NCI-H446 treated with DMSO at 0.1 percent for 48 hours (cell line): Measurements from ENCODE around the gene RELCH.

Experiments used
- DNase-seq: peaks from one replicate; lab custom pipeline; 2025; lab: John Stamatoyannopoulos, UW

The RELCH gene

DNA sequence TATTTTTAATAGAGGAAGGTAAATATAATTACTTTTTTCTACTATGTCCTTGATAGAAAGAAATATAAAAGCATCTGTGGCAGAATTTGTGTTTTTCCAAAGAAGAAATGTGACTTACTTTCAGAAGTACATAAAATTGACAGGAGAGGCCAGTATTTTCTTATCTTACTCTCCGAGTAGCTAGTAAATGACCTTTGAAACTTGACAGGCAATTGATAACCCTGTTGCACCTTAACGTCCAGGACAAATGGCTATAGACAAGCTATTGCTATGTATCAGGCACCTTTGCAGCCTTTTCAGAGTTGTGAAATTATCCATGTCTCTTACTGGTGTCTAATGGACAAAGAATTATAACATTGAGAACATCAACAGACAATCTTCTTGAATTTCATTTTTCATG is 75.0 kb downstream of the RELCH start:
- no peak for DNase-seq

DNA sequence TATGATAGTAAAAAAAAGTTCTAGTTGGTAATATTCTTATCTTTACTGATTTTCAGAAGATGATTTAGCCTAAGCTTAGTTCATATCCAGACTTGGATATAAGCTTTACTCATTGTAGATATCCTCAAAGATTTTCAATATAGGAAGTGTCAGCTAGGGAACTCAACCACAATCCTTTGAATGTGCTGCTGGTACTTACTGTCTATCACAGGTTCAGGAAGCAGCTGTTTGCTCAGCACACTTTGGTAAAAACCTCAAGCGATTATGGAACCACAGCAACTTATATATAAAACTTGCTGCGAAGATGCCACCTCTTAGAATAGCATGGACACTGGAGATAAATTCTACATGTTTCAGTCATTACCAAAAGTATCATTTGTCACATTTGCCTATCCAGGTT is 77.9 kb downstream of the RELCH start:
- no peak for DNase-seq

DNA sequence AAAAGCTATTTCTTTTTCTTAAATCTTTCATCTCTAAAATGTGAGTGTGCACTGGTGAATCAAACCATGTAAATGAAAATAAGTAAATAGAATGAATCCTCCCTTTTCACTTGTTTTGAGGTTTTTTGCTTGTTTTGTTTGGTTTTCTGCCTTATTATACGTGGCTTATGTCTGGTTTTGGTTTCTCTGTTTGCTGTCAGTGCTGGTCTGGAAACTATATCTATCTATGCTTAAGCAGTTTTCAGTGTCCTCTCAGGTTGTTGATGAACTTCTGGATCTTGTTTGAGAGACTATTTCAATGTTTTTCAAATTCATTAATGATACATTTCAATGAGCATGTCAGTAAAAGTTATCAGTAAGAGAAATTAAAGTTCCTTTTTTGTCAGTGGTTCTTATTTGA is 90.0 kb downstream of the RELCH start:
- no peak for DNase-seq

DNA sequence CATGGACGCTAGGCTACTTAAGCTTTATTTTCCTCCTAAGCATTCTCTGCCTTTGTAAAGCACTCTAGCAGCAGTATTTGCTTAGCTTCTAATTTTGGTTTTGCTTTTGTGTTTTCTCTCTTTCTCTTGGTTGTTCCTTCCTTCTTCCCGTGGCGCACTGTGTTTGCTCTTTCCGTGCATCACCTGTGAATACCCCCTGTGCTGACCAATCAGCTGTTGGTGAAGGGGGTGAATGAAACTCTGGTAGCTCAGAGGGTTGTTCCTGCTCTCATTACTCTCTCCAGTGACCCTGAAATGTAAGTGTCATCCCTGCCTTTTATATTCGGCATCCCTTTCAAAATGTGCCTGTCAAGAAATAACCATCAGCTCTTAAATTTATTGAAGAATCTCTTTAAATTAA is 92.5 kb downstream of the RELCH start:
- DNase-seq: no peak

- DNase-seq: no peak
Measured at GRCh38 chr18:62280058-62280457, 93.0 kb downstream of the RELCH start.

DNA sequence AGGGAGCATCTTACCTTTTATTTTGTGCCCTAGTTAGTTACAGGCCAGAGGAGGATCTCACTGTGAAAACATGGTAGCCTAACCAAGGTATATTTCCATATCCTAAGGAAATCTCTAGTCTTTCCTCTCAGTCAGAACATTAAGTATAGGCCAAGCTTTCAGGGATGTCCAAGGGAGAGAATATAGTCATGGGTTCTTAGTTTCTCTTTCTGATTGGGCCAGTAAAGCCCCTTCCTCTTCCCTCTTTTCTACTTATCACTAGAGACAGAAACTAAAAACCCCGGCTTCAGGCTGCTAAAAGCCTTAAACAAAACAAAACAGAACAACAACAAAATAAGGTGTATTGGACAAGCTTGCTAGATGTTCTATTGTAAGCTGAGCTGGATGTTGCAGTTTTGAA is 93.7 kb downstream of the RELCH start:
- no peak for DNase-seq

GRCh38 chr18:62281684-62282083 is 94.6 kb downstream of the RELCH start:
- DNase-seq: peak; percentile 14

- DNase-seq: no peak
Measured at GRCh38 chr18:62282188-62282629, 95.2 kb downstream of the RELCH start.

- no peak for DNase-seq
Measured at GRCh38 chr18:62284637-62285036, 97.6 kb downstream of the RELCH start.

DNA sequence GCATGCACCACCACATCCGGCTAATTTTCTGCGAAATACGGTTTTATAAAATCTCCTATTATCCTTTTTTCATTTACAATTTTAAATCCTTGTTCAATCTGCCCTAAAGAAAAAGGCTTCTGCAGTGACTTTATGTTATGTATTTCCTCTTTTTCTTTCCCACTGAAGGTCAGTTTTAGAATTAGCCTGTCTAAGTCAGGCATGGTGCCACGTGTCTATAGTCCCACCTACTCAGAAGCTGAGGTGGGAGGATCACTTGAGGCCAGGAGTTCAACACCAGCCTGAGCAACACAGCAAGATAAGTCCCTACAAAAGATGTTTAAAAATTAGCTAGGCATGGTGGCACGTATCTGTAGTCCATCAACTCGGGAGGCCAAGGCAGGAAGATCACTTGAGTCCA is 98.2 kb downstream of the RELCH start:
- DNase-seq: no peak

GRCh38 chr18:62287781-62288664 is 101.0 kb downstream of the RELCH start:
- DNase-seq: no peak

GRCh38 chr18:62288665-62289008 is 101.6 kb downstream of the RELCH start:
- DNase-seq: no peak

DNA sequence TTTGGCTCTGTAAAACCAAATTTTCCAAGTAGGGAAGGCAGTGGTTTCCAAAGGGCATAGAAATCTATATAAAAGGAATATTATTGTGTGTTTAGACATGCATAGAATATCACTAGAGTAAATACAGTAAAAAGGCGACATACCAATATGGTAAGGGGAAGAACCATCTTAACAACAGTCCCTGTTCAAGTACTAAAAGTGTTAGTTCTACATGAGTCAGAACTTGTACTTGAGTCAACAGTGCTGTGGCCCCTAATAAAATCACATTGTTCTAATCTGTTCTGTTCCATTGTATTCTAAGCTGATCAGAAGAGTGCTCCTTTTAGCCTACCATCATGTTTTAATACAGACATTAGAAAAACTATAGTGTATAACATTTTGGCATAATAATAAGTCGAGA is 102.0 kb downstream of the RELCH start:
- DNase-seq: no peak

DNA sequence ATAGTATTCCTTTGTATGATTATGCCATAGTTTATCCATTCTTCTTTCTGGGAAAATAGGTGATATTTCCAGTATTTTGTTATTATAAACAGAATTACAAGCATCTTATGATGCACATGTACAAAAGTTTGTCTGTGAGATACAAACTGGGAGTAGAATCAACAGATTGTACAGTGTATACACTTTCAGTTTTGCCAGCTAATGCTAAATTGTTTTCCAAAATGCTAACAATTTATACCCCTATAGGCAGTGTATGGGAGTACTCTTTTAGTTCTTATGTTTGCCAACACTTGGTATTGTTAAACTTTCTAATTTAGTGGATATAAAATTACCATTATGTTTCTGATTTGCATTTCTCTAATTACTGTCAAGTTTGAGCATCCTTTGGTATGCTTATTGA is 107.0 kb downstream of the RELCH start:
- no peak for DNase-seq

GRCh38 chr18:62300359-62300963 is 113.4 kb downstream of the RELCH start:
- DNase-seq: no peak

DNA sequence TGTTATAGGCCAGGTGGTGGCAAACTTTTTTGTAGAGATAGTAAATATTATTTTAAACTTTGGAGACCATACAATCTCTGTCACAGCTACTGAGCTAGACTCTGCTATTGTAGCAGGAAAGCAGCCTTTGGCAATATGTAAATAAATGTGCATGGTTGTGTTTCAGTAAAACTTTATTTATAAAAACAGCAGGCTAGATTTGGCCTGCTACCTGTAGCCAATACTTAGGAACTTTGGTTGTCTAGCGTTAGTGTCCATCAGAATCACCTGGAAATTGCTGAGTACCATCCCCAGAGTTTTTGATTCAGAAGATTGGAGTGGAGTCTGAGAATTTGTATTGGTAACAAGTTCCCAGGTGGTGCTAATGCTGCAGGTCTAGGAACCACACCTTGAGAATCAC is 114.3 kb downstream of the RELCH start:
- no peak for DNase-seq

GRCh38 chr18:62312851-62313250 is 125.8 kb downstream of the RELCH start:
- no peak for DNase-seq

DNA sequence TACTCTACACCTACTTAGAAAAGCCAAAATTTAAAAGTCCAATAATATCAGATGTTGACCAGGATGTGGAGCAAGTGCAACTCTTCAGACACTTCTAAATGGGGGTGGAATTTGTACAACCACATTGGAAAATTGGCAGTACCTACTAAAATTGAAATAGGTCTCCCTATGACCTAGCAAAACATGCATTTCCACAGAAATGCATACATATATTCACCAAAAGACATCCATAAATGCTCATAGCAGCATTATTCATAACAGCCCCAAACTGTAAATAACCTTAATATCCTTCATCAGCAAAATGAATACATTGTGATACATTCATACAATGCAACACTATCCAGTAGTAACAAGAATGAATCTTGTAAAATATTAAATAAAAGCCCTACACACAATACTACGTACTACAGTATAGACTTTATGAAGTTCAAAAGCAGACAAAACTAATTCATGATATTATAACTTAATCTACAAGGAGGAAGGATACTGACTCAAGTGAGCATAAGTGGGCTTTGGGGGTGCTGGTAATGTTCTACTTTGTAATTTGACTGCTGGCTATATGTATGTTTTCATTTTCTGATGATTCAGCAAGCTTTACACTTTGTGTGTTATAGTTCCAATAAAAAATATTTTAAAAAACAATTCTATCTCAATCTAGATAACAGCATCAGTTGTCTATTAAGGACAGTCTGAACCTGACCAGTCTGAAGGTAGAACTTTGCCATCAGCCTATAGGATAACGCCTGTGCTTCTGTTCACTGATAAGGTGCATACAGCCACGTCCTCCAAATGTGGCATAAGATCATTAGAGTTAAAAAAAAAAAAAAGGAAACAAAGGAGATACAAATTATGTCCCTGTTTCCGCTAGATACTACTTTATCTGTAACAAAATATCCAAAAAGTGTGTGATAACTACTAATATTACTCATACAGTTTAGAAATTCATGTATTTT is 131.4 kb downstream of the RELCH start:
- DNase-seq: no peak

DNA sequence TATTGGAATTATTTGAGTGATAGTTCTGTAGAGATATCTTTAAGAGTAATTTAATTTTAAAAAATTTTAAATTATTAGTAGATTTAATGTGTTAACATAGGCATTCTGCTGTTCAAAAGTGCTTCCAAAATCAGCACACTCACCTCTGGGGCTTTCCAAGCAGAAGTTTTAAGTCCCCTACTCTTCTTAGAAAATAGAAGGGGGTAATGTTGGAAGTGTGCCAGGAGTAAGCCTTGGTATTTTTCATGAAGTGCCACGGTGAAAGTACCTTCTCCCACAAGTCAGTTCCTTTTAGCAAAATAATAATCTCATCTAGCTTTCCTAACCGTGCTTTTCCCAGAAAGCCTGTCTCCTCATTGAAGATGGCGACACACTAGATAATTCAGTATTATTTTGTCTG is 134.1 kb downstream of the RELCH start:
- no peak for DNase-seq

- no peak for DNase-seq
Measured at GRCh38 chr18:62323483-62324180, 136.6 kb downstream of the RELCH start.

DNA sequence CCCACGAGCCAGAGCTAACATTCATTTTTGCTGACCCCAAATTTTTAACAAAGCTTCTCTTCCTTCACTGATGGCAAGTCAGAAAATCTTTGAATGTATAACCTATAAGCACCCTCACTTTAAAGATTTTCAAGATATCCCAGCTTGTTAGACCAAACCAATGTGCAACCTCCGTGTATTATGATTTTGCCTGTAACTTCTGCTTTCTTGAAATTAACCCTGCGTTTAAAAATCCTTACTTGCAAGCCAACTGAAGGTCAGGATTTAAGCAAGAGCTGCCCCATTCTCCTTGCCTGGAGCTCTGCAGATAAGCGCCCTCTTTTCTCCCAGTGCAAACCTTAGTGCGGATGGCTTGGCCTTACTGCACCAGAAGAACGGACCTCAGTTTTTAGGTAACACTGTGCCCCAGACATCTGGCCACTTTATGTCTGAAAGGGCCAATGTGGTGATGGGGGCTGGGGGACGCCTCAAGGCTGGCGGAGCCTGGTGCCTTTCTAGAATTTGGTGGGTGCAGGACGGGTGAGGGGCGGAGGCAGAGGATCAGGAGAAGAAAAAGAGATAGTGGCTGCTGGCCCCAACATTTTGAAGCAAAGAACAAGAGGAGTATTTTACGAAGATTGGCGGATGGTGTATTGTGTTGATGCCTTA is 137.2 kb downstream of the RELCH start:
- no peak for DNase-seq
